Measurements from ENCODE around the gene GOLGA2.

- no peak for TF ChIP-seq CTCF (IDR thresholded peaks at IDR 0.05)
- TF ChIP-seq POLR2A (IDR thresholded peaks at IDR 0.05) = no peak
- TF ChIP-seq POLR2AphosphoS5 (IDR thresholded peaks at IDR 0.05) = no peak
- TF ChIP-seq EP300 (IDR thresholded peaks at IDR 0.05) = no peak
These were observed 10.6 kb upstream of the GOLGA2 start for GRCh38 chr9:128286440-128286839.

All from upper lobe of left lung (tissue), 4 donors.